MM.1S (cell line): ENCODE data around the gene GFOD2.

Source experiments
- DNase-seq: peaks from one replicate; pipeline ENCODE4 v3.0.0-alpha.2; 2015
- H2AFZ ChIP-seq: fragments of 300-600 bp; sonication (generic); 2 replicates; pipeline ENCODE4 v1.6.0; 2016; ENCODE audit warnings: antibody characterized with exemption, low read length
- H3F3A ChIP-seq: fragments of 300-600 bp; sonication (generic); 2 replicates; pipeline ENCODE4 v1.6.1; 2016; ENCODE audit warnings: mild to moderate bottlenecking, antibody characterized with exemption, low read length, moderate library complexity, mixed read lengths; ENCODE audit not compliant: insufficient read depth
- H3K27ac ChIP-seq: fragments of 300-600 bp; sonication (generic); 2 replicates; pipeline ENCODE4 v1.5.1; 2016; ENCODE audit warnings: mild to moderate bottlenecking, low read length
- H3K27me3 ChIP-seq: fragments of 300-600 bp; sonication (generic); replicated peaks from 2 replicates; pipeline ENCODE4 v1.6.0; 2016; ENCODE audit warnings: low read length; ENCODE audit not compliant: insufficient read depth
- H3K36me3 ChIP-seq: fragments of 300-600 bp; sonication (generic); replicated peaks from 2 replicates; pipeline ENCODE4 v1.6.1; 2016; ENCODE audit warnings: mild to moderate bottlenecking, low read length, mixed read lengths; ENCODE audit not compliant: insufficient read depth
- H3K4me1 ChIP-seq: fragments of 300-600 bp; sonication (generic); 2 replicates; pipeline ENCODE4 v1.6.1; 2016; ENCODE audit warnings: low read length, mixed read lengths
- H3K4me2 ChIP-seq: fragments of 300-600 bp; sonication (generic); 2 replicates; pipeline ENCODE4 v1.6.0; 2016; ENCODE audit warnings: low read depth, low read length
- H3K4me3 ChIP-seq: fragments of 300-600 bp; sonication (generic); 2 replicates; pipeline ENCODE4 v1.5.1; 2016; ENCODE audit warnings: low read length, mixed read lengths
- H3K79me2 ChIP-seq: fragments of 300-600 bp; sonication (generic); 2 replicates; pipeline ENCODE4 v1.6.1; 2016; ENCODE audit warnings: mixed run types, low read length, mixed read lengths
- H3K9ac ChIP-seq: fragments of 300-600 bp; sonication (generic); 2 replicates; pipeline ENCODE4 v1.6.1; 2016; ENCODE audit warnings: low read length, mixed read lengths
- H3K9me2 ChIP-seq: fragments of 300-600 bp; sonication (generic); replicated peaks from 2 replicates; pipeline ENCODE4 v1.6.1; 2016; ENCODE audit warnings: mild to moderate bottlenecking, low read length, mixed read lengths; ENCODE audit not compliant: insufficient read depth
- H3K9me3 ChIP-seq: fragments of 300-600 bp; sonication (generic); replicated peaks from 2 replicates; pipeline ENCODE4 v1.6.1; 2016; ENCODE audit warnings: mild to moderate bottlenecking, low read length, mixed read lengths; ENCODE audit not compliant: insufficient read depth
- H4K20me1 ChIP-seq: fragments of 300-600 bp; sonication (generic); 2 replicates; pipeline ENCODE4 v1.6.1; 2016; ENCODE audit warnings: mild to moderate bottlenecking, low read length, moderate library complexity, mixed read lengths; ENCODE audit not compliant: insufficient read depth
- EZH2 ChIP-seq: fragments of 300-600 bp; sonication (generic); optimal IDR thresholded peaks from 2 replicates; pipeline ENCODE3; 2017; ENCODE audit warnings: low read depth, mild to moderate bottlenecking, antibody characterized with exemption, low read length, mixed read lengths
- EZH2phosphoT487 ChIP-seq: fragments of 300-600 bp; sonication (generic); IDR thresholded peaks from 2 replicates; pipeline ENCODE4 v1.6.1; 2018; ENCODE audit warnings: antibody characterized with exemption, low read length
- TF ChIP-seq, protein P1 (sequence below): fragments of 300-600 bp; sonication (generic); IDR thresholded peaks from 2 replicates; pipeline ENCODE4 v1.5.1; 2016; ENCODE audit warnings: antibody characterized with exemption, low read length, mixed read lengths

GFOD2 gene

DNA sequence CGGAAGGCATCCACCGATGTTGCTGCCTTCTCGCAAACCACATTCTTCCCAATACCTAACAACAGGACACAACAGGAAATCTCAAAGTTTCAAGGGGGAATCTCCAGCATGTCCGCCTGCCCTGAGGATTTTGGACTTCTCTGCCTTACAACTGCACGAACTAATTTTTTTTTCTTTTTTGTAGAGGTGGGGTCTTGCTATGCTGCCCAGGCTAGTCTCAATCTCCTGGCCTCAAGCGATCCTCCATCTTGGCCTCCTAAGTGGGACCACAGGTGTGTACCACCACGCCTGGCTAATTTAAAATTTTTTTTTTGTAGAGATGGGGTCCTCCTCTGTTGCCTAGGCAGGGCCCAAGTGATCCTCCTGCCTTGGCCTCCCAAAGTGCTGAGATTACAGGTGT is 43.1 kb downstream of the GFOD2 start:
- Histone ChIP-seq H3K79me2 (no peaks in the 10 kb centered on the region), H3K9me2 (no peaks in the 10 kb centered on the region), H3K27me3 (no peaks in the 10 kb centered on the region), H2AFZ (no peak overlapping the region), H3K9me3 (no peaks in the 10 kb centered on the region), H3K9ac (no peak overlapping the region), H3K4me1 (no peaks in the 10 kb centered on the region), H4K20me1 (no peaks in the 10 kb centered on the region), H3F3A (no peaks in the 10 kb centered on the region), H3K36me3 (no peaks in the 10 kb centered on the region), H3K27ac (no peak overlapping the region), H3K4me3 (no peak overlapping the region), H3K4me2 (no peak overlapping the region)
- DNase-seq = no peak
- TF ChIP-seq, protein P1, sequence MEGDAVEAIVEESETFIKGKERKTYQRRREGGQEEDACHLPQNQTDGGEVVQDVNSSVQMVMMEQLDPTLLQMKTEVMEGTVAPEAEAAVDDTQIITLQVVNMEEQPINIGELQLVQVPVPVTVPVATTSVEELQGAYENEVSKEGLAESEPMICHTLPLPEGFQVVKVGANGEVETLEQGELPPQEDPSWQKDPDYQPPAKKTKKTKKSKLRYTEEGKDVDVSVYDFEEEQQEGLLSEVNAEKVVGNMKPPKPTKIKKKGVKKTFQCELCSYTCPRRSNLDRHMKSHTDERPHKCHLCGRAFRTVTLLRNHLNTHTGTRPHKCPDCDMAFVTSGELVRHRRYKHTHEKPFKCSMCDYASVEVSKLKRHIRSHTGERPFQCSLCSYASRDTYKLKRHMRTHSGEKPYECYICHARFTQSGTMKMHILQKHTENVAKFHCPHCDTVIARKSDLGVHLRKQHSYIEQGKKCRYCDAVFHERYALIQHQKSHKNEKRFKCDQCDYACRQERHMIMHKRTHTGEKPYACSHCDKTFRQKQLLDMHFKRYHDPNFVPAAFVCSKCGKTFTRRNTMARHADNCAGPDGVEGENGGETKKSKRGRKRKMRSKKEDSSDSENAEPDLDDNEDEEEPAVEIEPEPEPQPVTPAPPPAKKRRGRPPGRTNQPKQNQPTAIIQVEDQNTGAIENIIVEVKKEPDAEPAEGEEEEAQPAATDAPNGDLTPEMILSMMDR = no peak
- TF ChIP-seq EZH2phosphoT487 = no peak
- TF ChIP-seq EZH2 = no peak

DNA sequence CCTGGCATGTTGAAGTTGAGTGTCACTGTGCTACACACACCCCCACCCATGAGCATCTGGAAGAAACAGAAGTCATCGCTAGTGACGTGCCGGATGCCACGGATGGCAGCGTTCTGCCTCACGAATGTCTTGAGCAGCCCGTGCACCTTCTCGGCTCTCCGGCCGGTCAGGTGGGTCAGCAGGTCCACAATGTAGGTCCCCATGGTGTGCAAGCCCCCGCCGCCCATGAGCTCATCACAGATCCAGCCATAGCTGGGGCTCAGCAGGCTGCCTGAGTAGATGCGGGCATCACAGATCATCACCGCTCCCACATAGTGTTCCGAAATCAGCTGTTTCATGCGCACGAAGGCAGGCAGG is 43.6 kb downstream of the GFOD2 start:
- Histone ChIP-seq H3F3A (no peaks in the 10 kb centered on the region), H3K9me2 (no peaks in the 10 kb centered on the region), H3K9me3 (no peaks in the 10 kb centered on the region), H4K20me1 (no peaks in the 10 kb centered on the region), H3K9ac (no peak overlapping the region), H3K79me2 (no peaks in the 10 kb centered on the region), H2AFZ (no peak overlapping the region), H3K4me1 (no peaks in the 10 kb centered on the region), H3K4me3 (no peak overlapping the region), H3K4me2 (no peak overlapping the region), H3K27ac (no peak overlapping the region), H3K36me3 (no peaks in the 10 kb centered on the region), H3K27me3 (no peaks in the 10 kb centered on the region)
- DNase-seq = no peak
- TF ChIP-seq EZH2 = no peak
- TF ChIP-seq, protein P1 = no peak

DNA sequence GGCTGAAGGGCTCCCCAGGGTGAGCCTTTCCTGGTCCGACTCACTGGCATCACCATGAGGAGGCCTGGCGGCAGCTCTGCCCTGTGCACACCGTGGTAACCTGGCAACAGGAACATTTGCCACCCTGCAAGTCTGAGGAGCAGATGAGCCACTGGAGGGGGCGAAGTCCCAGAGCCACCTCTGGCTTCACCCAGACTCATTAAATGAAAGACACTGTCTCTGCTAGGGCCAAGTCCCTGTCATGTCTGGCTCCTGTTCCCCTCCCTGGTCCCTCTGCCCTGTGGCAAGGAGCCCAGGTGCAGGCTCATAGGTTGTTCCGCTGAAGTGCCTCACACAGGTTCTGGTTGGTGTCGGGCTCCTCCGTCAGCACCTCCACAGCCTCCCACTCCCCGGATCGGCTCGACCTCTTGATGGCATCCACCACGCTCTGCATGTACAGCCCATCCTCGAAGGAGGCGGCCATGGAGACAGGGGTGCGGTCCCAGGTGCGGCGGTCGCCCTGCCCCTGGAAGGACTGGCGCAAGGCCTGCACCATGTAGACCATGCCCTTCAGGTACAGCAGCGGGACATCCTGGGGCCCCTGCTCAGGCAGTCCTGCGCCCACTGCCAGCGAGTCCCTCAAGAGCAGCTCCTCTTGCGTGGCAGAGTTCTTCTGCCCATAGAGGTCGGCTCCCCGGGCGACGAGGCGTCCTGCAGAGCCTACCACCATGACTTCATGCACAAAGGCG is 44.1 kb downstream of the GFOD2 start:
- H3K9me2 ChIP-seq = no peaks in the 10 kb centered on the region
- no peak overlapping the region for H3K9ac ChIP-seq
- H3K4me1 ChIP-seq = no peaks in the 10 kb centered on the region
- H3K4me3 ChIP-seq = no peak overlapping the region
- no peak overlapping the region for H3K4me2 ChIP-seq
- no peaks in the 10 kb centered on the region for H3K79me2 ChIP-seq
- H3K27me3 ChIP-seq = no peaks in the 10 kb centered on the region
- no peak overlapping the region for H3K27ac ChIP-seq
- no peak for DNase-seq
- no peak for TF ChIP-seq EZH2phosphoT487
- H4K20me1 ChIP-seq = no peaks in the 10 kb centered on the region
- no peaks in the 10 kb centered on the region for H3K36me3 ChIP-seq
- no peak overlapping the region for H2AFZ ChIP-seq
- H3K9me3 ChIP-seq = no peaks in the 10 kb centered on the region
- no peaks in the 10 kb centered on the region for H3F3A ChIP-seq

DNA sequence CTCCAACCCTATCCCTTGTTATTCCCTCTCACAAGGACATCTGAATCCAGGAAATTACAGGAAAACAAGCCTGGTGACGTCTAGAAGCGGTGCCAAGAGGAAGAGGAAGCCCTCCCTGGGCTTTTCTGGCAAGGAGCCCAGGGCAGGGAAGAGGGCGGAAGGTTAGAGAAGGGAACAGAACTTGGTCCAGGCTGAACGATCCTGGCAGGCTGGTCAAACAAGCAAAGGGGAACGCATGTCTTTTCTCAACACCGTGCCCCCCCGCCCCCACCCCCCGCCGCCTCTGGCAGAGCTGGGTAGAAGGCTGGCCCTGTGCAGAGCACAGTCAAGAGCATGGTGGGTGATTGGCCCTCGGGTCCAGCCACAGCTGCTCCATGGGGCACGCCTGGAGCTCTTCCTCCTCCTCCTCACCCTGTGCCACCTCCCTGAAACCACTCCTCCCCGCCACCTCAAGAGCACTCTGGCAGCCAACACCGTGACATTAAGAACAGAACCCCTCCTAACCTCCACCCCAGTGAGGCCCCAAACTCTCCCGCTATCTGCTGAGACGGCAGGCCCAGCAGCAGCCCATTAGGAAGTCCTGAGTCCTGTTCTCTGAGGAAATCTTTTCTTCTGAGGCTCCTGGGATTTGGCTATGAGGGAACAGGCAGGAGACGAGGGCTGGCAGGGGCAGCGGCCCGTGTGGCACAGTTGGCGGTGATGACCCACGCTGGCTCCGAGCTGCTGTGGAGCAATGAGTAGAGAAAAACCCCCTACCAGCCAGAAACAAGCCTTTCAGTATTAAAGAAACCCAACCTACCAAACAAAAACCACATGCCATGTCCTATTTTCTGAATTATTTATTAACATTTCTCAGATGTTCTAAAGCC is 45.2 kb downstream of the GFOD2 start:
- no peak overlapping the region for H3K27ac ChIP-seq

More for the DNA sequence above, 45.2 kb downstream of the GFOD2 start:
- H4K20me1 ChIP-seq = no peaks in the 10 kb centered on the region
- H2AFZ ChIP-seq = no peak overlapping the region
- no peak overlapping the region for H3K4me3 ChIP-seq
- no peak overlapping the region for H3K4me2 ChIP-seq
- H3K79me2 ChIP-seq = no peaks in the 10 kb centered on the region
- no peaks in the 10 kb centered on the region for H3K9me2 ChIP-seq
- TF ChIP-seq, protein P1 = no peak
- H3K27me3 ChIP-seq = no peaks in the 10 kb centered on the region
- H3K9ac ChIP-seq = no peak overlapping the region
- DNase-seq = no peak
- no peaks in the 10 kb centered on the region for H3K36me3 ChIP-seq
- no peaks in the 10 kb centered on the region for H3K9me3 ChIP-seq
- H3F3A ChIP-seq = no peaks in the 10 kb centered on the region
- no peaks in the 10 kb centered on the region for H3K4me1 ChIP-seq
